Pulmonary artery endothelial cell (primary cell): ENCODE measurements around the gene KHK. TPM values are rescaled to one million over a fixed set of nuclear protein-coding genes. Genes with fewer than 3 reads are reported as not detected.

Experiments used
- DNase-seq: peaks from one replicate; pipeline ENCODE4 v3.0.0-alpha.2; 2011; ENCODE audit warnings: low read depth, low spot score
- total RNA-seq: library from RNA; depleted of rRNA; stranded (reverse); fragments of >200 nt; gene quantifications from 2 replicates; pipeline ENCODE4 v1.2.3, GENCODE V29; 2014

The KHK gene
- total RNA-seq, 1 donor from 2014 or later: 2.1 TPM

DNA sequence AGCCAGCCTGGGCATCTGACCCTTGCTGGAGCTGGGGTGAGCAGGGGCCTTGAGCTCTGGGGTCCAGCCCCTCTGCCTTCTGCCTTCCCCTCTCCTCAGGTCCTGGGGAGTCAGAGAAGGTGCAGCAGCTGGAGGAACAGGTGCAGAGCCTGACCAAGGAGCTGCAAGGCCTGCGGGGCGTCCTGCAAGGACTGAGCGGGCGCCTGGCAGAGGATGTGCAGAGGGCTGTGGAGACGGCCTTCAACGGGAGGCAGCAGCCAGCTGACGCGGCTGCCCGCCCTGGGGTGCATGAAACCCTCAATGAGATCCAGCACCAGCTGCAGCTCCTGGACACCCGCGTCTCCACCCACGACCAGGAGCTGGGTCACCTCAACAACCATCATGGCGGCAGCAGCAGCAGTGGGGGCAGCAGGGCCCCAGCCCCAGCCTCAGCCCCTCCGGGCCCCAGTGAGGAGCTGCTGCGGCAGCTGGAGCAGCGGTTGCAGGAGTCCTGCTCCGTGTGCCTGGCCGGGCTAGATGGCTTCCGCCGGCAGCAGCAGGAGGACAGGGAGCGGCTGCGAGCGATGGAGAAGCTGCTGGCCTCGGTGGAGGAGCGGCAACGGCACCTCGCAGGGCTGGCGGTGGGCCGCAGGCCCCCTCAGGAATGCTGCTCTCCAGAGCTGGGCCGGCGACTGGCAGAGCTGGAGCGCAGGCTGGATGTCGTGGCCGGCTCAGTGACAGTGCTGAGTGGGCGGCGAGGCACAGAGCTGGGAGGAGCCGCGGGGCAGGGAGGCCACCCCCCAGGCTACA, 4.4 kb upstream of the KHK start:
- no peak for DNase-seq

DNA sequence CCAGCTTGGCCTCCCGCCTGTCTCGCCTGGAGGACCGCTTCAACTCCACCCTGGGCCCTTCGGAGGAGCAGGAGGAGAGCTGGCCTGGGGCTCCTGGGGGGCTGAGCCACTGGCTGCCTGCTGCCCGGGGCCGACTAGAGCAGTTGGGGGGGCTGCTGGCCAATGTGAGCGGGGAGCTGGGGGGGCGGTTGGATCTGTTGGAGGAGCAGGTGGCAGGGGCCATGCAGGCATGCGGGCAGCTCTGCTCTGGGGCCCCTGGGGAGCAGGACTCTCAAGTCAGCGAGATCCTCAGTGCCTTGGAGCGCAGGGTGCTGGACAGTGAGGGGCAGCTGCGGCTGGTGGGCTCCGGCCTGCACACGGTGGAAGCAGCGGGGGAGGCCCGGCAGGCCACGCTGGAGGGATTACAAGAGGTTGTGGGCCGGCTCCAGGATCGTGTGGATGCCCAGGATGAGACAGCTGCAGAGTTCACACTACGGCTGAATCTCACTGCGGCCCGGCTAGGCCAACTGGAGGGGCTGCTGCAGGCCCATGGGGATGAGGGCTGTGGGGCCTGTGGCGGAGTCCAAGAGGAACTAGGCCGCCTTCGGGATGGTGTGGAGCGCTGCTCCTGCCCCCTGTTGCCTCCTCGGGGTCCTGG, 3.7 kb upstream of the KHK start:
- DNase-seq: no peak

GRCh38 chr2:27083410-27084296, 2.9 kb upstream of the KHK start:
- DNase-seq: no peak

- no peak for DNase-seq
Observed at GRCh38 chr2:27084297-27085061, 2.1 kb upstream of the KHK start.

DNA sequence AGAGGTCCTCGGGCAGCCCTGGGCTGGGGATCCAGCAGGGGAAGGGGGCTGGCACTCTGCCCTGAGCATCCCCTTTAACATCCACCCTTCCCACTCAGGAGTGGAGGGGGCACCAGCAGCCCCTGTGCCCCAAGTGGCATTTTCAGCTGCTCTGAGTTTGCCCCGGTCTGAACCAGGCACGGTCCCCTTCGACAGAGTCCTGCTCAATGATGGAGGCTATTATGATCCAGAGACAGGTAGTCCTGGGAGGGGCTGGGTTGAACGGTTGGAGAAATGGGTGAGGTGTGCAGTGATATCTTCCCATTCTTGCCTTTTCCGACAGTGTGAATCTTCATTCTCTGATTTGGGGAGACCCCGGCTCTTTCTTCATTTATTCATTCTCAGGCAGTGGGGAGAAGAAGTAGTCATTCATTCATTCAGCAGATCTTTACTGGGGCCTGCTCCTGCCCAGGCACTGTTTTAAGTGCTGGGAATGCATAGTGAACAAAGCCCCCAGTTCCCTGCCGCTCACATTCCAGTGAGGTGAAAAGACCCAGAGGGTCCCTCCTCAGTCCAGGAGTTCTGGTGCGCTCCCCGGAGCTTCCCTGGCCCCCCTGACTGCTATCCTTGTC, 1.4 kb upstream of the KHK start:
- no peak for DNase-seq

- no peak for DNase-seq
Observed at GRCh38 chr2:27085673-27086089, 891 bp upstream of the KHK start.

DNA sequence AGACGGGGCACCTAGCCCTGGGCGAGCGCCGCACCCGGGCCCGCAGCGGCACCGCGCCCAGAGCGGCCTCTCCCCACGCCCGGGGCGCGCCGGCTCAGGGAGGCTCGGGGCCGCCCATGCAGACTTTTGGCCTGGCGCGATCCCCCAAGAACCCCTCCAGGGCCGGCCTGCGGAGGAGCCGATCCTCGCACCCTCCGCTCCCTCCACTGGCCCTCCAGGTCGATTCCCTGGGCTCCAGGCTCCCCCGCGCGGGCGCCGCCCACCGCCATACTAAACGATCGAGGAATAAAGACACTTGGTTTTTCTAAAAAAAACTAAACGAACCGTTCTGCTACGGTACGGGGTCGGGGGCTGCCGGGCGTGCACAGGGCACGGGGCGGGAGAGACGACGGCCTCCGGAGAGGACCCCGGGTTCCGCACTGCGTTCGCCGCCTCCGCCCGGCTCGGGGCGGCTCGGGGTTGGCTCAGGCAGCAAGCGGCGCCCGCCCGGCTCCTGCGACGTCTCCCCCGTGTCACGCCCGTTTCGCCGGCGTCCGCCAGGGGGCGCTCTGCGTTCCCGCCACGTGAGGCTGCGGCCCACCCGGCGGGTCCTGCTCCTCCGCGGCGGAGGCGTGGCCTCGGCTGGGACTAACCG, 365 bp upstream of the KHK start:
- peak; percentile 65 for DNase-seq

GRCh38 chr2:27087823-27088410, 1.3 kb downstream of the KHK start:
- no peak for DNase-seq

GRCh38 chr2:27088634-27089033, 2.1 kb downstream of the KHK start:
- DNase-seq: no peak

- no peak for DNase-seq
Observed at GRCh38 chr2:27089111-27089954, 2.8 kb downstream of the KHK start.

DNA sequence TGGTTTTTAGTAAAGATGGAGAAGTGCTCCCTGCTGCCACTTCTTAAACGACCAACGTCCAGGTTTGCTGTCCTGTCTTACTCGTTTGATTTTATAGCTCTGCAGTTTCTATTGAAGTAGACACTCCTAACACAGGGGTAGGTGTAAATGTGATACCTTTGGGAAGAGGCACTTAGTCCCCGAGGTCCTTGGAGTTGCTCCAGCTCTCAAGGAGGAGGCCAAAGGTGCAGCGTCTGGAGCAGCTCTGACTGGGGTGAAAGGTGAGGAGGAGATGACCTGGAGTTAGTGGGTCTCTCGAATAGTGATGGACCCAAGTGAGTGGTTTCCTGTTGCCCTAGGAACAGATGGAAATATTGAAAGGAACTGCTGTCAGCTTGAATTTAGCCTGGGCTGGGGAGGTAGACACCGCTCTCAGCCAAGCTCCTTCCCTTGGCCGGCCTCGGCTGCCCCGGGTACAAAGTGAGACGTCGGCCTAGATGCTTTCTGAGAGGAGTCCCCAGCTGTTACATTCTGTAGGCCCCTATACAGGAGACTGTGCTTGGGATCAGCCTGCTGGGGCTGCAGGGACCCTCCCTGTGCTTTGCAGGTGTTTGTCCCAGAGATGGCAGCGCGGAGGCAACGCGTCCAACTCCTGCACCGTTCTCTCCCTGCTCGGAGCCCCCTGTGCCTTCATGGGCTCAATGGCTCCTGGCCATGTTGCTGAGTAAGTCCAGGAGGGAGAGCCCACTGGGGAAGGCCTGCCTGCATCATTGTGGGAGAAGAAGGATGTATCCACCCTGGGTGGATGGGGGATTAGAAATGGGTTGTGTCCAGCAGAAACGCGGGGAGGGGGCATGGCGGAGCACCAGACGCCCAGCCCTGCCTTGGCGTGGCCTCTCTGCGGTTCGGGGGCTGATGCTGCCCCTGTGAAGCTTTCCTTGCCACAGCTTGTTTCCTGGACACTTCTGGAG, 5.4 kb downstream of the KHK start:
- no peak for DNase-seq

DNA sequence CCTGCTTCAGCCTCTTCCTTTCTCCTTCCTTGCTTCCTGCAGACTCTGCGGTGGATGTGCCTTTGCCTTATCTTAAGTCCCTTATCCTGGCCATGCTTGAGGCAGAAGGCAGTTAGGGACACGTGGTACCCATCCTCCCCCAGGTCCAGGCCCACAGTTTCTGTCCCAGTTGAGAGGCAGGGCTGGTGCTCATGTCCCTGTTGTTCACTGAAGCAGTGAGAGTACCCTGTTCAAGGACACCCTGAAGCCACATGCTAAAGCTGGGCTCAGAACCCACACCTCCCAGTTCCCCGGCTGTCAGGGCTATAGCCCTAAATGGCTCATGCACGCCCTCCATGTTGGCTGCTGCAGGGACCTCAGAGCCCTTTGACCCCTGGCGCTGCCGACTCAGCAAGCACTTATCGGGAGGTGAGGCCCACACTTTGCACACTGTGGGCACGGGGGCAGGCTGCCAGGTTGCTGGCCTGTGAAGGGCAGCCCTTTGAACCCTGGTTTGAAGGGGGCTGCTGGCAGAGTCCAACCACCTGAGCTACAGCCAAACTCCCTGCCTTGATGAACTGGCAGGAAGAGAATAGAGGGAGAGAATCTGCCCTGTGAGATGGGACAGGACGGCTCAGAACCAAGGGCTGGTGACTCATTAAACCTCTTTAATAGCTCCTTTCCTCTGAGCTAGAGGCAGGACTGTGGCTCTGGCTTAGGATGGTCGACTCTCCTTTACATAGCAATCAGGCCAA, 6.3 kb downstream of the KHK start:
- DNase-seq: no peak

- no peak for DNase-seq
Observed at GRCh38 chr2:27093430-27094352, 7.1 kb downstream of the KHK start.

- DNase-seq: no peak
Observed at GRCh38 chr2:27094353-27094984, 7.9 kb downstream of the KHK start.

- no peak for DNase-seq
Observed at GRCh38 chr2:27095427-27095744, 8.8 kb downstream of the KHK start.
